ENCODE data around the gene ADCY9.
A peak's percentile ranks its signal among the peaks of the same experiment; 100 is the strongest.

ADCY9 gene

GRCh38 chr16:4120176-4120575, 3.9 kb upstream of the ADCY9 start:
- DNase-seq = no peak

GRCh38 chr16:4117250-4117578, 972 bp upstream of the ADCY9 start:
- DNase-seq = no peak

DNA sequence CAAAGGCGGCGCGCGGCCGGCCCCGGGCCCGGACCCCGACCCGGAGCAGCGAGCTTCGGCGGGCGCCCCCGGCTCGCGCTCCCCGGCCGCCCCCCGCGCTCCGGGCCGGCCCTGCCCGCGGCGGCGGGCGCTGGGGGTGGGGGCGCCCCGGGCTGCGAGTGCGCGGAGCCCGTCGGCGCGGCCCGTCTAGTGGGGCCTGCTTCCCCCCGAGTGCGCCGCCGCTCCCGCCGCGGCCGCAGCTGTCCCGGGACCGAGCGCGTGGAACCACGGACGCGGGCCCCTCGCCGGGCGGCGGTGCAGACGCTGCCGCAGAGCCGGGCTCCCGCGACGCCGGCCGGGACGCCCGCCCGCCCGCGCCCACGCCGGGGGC, 308 bp downstream of the ADCY9 start:
- no peak for DNase-seq

- DNase-seq = no peak
Measured at GRCh38 chr16:4115209-4115948, 863 bp downstream of the ADCY9 start.

DNA sequence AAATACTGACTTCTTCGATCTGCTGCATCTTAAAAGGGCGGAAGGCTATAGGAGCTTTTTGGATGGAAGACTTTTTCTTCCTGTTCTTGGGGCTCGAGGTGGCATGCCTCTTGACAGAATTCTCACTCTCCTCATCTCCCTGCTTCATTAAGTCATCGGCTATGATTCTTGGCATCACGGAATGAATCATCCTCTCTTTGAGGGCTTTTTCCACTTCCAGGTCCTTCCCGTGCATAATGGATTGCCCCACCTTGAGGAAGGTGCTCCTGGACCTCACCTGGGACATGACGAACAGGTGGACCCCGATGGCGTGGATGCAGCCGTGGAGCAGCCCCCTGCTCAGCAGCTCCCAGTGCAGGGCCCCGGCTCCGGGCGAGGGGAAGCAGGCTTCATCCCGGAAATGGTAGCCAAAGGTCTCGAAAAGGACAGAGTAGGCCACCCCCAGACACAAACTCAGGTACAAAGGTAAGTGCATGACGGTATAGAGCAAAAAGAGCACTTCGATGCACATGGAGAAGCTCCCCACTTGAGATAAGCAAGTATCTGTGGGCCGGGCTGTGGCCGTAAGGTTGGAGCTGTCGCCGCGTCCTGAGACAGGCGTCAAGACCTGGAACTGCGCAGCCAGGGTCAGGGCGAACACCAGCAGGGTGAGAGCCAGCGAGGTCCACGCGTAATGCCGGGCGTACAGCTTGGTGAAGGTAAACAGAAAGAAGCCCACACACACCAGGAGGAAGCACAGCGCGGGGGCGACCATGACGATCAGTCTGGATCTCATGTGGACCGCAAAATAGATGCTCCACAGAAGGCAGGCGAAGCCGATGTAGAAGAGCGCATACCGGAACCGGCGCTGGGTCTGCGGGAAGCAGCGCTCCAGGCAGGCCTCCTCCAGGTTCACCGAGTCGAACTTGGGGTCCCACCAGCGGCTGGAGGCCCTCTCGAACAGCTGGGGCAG, 1.7 kb downstream of the ADCY9 start:
- DNase-seq = peak in 1 of 2 experiments; percentile 8

- DNase-seq = no peak
Measured at GRCh38 chr16:4113358-4114256, 2.6 kb downstream of the ADCY9 start.

- no peak for DNase-seq
Measured at GRCh38 chr16:4111748-4112696, 4.2 kb downstream of the ADCY9 start.

- no peak for DNase-seq
Measured at GRCh38 chr16:4110680-4111079, 5.6 kb downstream of the ADCY9 start.

DNA sequence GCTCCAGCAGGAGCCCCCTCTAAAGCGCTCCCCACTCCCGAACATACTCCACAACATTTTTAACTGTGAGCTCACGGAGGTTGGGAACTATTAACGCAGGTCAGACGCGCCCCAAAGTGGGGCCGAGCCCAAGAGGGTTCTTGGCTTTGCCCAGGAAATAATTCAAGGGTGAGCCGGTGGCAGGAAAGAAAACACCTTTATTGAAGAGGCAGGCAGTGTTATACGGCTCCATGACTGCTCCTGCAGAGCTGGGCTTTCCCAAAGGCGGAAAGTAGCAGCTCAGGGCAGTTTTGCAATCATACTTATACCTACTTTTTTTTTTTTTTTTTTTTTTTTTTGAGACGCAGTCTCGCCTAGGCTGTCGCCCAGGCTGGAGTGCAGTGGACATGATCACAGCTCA, 6.2 kb downstream of the ADCY9 start:
- no peak for DNase-seq

DNA sequence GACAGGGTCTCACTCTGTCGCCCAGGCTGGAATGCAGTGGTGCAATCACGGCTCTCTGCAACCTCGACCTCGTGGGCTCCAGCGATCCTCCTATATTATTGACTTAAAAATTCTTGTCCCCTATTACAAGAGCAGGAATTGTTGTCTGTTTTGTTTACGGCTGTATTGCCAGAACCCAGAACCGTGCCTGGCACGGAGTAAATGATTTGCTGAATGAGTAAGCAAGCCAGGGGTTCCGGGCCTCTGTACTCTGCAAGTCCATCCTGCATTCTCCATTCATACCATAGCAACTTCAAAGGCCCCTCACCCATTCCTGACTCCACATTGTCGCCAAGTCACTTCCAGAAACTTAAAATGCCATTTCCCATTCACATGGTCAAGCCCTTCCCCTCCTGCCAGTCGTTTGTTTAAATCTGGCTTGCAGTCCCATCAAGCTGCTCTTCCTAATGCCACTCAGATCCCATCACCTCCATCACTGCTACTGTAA, 6.9 kb downstream of the ADCY9 start:
- no peak for DNase-seq

DNA sequence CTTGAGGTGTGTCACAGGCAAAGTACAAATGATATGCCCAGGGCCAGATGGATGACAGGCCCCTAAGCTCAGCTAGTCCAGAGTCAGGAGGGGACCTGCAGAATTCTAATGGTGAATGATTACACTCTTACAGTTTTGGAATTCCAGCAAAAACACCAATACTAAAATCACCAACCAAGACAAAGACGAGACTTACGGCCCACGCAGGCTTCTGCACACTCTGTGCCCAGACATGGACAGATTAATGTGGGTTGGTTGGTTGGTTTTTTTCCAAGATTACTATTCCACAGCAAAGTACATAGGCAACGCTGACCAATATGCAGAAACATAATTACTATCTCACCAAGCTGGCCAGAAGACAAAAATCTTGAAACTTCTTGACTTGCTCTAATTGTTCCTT, 9.7 kb downstream of the ADCY9 start:
- no peak for DNase-seq

- DNase-seq = no peak
Measured at GRCh38 chr16:4105848-4106247, 10.4 kb downstream of the ADCY9 start.

DNA sequence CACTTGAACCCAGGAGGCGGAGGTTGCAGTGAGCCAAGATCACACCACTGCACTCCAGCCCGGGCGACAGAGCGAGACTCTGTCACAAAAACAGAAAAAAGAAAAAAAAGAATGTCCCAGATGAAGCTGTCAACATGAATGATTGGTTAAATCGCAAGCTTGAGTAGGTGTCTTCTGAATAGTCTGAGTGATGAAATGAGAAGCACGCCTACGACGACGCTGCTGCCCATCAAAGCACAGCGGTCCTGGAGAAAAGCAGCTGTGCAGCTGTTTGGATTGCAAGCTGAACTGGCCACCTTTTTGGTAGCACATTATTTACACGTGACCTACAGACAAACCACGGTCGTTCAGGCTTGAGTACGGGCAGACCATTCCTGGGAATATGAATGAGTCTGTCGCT, 12.5 kb downstream of the ADCY9 start:
- DNase-seq = no peak

DNA sequence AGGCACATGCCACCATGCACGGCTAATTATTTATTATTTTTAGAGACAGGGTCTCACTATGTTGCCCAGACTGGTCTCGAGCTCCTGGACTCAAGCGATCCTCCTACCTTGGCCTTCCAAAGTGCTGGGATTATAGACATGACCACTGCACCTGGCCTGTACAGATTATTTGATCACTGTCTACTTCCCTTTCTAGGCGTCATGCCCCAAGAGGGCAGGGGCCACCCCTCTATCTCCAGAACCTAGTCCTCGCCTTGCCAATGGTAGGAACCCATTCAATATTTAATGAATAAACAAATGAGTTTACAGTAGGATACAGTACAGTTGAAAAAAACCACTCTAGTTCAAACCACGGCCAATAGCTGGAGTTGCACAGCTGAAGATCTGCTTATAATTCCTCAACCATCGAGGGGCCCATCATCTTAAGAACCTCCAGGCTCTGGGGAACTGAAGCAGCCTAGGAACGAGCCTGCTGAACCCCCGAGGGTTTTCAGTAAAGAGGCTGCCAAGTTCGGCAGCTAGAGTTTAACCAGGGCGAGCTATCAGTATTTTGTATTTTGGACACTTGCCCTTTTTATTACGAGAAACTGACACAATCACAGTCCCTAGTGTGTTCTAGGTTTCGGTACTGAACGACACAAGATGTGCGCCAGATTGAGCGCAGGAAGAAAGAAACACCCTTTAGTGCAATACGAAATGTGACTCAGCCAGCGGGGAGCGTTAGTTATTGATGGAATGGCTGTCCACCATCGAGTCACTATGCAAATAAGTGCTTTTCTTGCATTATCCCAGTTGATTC, 14.6 kb downstream of the ADCY9 start:
- no peak for DNase-seq

- DNase-seq = no peak
Measured at GRCh38 chr16:4098501-4098900, 17.7 kb downstream of the ADCY9 start.

- DNase-seq = no peak
Measured at GRCh38 chr16:4097826-4098240, 18.4 kb downstream of the ADCY9 start.

DNA sequence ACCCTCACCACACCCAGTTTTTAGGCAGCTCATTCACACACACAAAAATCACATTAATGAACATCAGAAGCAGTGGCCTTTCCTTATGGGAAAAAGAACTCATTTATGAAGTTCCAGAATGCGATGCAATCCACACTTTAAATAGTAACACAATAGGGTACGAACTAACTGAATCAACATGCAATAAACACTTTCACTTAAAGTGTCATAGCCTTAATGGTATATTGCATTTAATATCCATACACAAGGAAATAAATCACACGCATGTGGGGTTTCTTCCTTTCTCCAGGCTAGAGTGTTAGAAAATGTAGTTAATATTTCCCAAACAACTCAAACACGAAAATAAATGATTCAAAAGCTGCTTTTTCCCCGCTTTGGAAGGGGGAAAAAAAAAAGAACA, 19.7 kb downstream of the ADCY9 start:
- no peak for DNase-seq

DNA sequence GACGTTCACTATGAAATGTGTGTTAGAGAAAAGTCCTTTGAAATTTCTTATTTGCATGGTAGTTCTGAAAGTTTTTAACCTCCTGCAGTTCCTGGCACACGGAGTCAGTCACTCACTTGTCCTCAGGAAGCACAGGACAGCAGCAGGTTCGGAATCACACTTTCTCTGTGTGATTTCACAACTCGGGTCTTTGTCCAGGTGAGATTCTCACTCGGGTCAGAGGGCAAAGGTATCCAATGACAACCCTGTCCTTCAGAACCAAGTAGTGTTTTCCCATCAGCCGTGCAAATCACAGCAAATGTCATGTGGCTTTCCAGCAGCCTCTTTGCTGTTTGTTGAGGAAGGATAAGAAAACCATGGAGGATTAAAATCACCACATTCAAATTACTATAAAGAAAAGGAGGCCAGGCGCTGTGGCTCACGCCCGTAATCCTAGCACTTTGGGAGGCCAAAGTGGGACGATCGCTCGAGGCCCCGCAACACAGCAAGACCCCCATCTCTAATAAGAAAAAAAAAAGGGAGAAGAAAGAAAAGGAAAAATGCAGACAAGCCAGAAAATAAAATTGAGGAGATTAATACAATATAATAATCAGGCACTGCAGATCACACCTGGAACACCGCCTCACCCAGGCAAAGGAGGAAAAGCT, 22.0 kb downstream of the ADCY9 start:
- DNase-seq = no peak

- no peak for DNase-seq
Measured at GRCh38 chr16:4093495-4094126, 22.6 kb downstream of the ADCY9 start.
